DND-41 (cell line): ENCODE measurements around the gene FERD3L.

ENCODE experiments used
- ATAC-seq: fragments of 200-7000 bp; cut with Tn5 transposase; 3 replicates; pipeline ENCODE4 v1.9.1; 2021; ENCODE audit warnings: low read depth; ENCODE audit not compliant: insufficient read depth
- DNase-seq: peaks from one replicate; pipeline ENCODE4 v3.0.0-alpha.2; 2020
- H2AFZ ChIP-seq: 2 replicates; pipeline ENCODE4 v1.6.0; 2012; ENCODE audit warnings: low read depth, low read length
- H3K27ac ChIP-seq: 2 replicates; pipeline ENCODE4 v1.5.1; 2012; ENCODE audit warnings: low read length, inconsistent platforms
- H3K27me3 ChIP-seq: fragments of 200-600 bp; sonication (generic); 2 replicates; pipeline ENCODE4 v1.6.0; 2012; ENCODE audit warnings: low read length, mild to moderate bottlenecking, inconsistent platforms; ENCODE audit not compliant: insufficient read depth, poor library complexity
- H3K36me3 ChIP-seq: 2 replicates; pipeline ENCODE4 v1.5.1; 2012; ENCODE audit warnings: low read length, inconsistent platforms; ENCODE audit not compliant: insufficient read depth
- H3K4me1 ChIP-seq: 2 replicates; pipeline ENCODE4 v1.5.1; 2012; ENCODE audit warnings: mild to moderate bottlenecking, low read length; ENCODE audit not compliant: insufficient read depth
- H3K4me2 ChIP-seq: 2 replicates; pipeline ENCODE4 v1.6.0; 2012; ENCODE audit warnings: mild to moderate bottlenecking, moderate library complexity, low read length, inconsistent platforms; ENCODE audit not compliant: insufficient read depth
- H3K4me3 ChIP-seq, 2 experiments: fragments of 200-600 bp in 1 of 2; shearing (Covaris generic) in 1 of 2; 2 replicates each; pipeline ENCODE4 v1.5.1; 2012 to 2016; ENCODE audit warnings: inconsistent platforms in 2 of 2, low read length in 2 of 2, mild to moderate bottlenecking in 2 of 2, low read depth in 1 of 2, moderate library complexity in 1 of 2
- H3K79me2 ChIP-seq: 2 replicates; pipeline ENCODE4 v1.6.0; 2012; ENCODE audit warnings: low read length, inconsistent platforms; ENCODE audit not compliant: insufficient read depth
- H3K9ac ChIP-seq: 2 replicates; pipeline ENCODE4 v1.6.0; 2012; ENCODE audit warnings: low read depth, mild to moderate bottlenecking, inconsistent platforms, low read length, moderate library complexity
- H3K9me3 ChIP-seq: 2 replicates; pipeline ENCODE4 v1.5.1; 2012; ENCODE audit warnings: low read length, moderate library complexity, mild to moderate bottlenecking, inconsistent platforms; ENCODE audit not compliant: insufficient read depth, severe bottlenecking
- H4K20me1 ChIP-seq: 2 replicates; pipeline ENCODE4 v1.6.0; 2012; ENCODE audit warnings: low read length; ENCODE audit not compliant: insufficient read depth
- EZH2 ChIP-seq: IDR thresholded peaks from 3 replicates; pipeline ENCODE4 v1.6.1; 2012; ENCODE audit warnings: borderline replicate concordance, low read depth, mild to moderate bottlenecking, moderate library complexity, low read length, inconsistent platforms; ENCODE audit not compliant: severe bottlenecking
- TF ChIP-seq, protein P1 (sequence below): IDR thresholded peaks from 2 replicates; pipeline ENCODE4 v1.5.1; 2012; ENCODE audit warnings: borderline replicate concordance, low read length, moderate library complexity, mild to moderate bottlenecking; ENCODE audit not compliant: poor library complexity, severe bottlenecking; ENCODE audit errors: extremely low read depth

FERD3L gene

DNA sequence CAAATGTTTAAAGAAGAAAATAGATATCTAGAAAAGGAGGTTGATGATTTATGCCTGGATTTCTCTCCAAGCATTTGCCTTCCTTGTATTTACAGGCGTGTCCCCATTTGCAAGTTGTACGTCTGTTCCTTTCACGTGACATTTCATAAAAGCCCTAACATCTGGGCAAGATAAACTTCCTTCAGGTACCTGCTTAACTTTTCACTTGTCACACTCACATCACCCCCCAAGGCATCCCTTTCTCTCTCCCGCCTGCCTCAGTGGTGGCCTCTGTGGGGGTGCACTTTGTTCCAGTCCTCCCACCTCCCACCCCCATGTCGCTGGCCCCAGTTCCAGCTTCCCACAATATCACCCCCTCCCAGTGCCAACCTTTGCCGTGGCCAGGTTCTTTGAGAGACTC lies 34.4 kb downstream of the FERD3L start:
- no peak for DNase-seq
- Histone ChIP-seq H3K27ac (no peak overlapping the region), H3K4me3 (no peak overlapping the region), H3K4me2 (no peak overlapping the region), H3K4me1 (no peaks in the 10 kb centered on the region), H2AFZ (no peak overlapping the region), H3K79me2 (no peaks in the 10 kb centered on the region), H3K9me3 (peaks cover 4% of the 10 kb centered on the region), H3K9ac (no peak overlapping the region), H4K20me1 (no peaks in the 10 kb centered on the region), H3K36me3 (no peaks in the 10 kb centered on the region), H3K27me3 (no peaks in the 10 kb centered on the region)
- TF ChIP-seq, protein P1, sequence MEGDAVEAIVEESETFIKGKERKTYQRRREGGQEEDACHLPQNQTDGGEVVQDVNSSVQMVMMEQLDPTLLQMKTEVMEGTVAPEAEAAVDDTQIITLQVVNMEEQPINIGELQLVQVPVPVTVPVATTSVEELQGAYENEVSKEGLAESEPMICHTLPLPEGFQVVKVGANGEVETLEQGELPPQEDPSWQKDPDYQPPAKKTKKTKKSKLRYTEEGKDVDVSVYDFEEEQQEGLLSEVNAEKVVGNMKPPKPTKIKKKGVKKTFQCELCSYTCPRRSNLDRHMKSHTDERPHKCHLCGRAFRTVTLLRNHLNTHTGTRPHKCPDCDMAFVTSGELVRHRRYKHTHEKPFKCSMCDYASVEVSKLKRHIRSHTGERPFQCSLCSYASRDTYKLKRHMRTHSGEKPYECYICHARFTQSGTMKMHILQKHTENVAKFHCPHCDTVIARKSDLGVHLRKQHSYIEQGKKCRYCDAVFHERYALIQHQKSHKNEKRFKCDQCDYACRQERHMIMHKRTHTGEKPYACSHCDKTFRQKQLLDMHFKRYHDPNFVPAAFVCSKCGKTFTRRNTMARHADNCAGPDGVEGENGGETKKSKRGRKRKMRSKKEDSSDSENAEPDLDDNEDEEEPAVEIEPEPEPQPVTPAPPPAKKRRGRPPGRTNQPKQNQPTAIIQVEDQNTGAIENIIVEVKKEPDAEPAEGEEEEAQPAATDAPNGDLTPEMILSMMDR = no peak
- no peak for TF ChIP-seq EZH2
- ATAC-seq = no peak

DNA sequence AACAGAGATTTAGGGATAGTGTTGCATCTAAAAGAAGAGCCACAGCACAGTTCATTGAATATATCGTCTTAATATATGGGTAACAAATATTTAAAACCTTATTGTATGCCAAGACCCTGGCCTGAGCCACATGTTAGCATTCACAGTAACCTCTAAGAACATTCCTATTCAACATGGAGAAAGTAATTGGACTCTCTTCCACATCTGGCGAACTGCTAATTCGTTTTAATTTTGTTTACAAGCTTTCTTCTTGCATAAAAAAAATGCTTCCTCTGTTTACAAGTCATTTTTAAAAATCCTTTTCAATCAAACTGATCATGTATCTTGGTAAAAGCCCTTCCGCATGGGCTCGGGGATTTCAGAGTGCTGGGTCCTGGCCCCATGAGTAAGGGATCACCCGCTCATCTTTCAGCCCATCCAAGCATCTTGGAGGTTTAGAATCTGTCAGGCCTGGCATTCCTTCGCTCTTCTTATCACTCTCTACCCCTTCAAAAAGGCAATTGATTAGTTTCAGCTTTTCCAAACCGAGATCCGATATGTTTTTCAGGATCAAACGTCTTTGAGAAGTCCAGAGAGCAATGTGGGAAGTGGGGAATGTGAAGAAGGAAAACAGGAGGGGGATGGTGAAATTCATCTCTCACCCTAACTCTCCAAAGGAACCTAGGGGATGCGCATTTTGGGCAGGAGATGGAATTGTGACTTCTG lies 35.0 kb downstream of the FERD3L start:
- Histone ChIP-seq H3K9ac (no peak overlapping the region), H3K9me3 (peaks cover 4% of the 10 kb centered on the region), H3K4me2 (no peak overlapping the region), H3K27me3 (no peaks in the 10 kb centered on the region), H3K36me3 (no peaks in the 10 kb centered on the region), H4K20me1 (no peaks in the 10 kb centered on the region), H3K79me2 (no peaks in the 10 kb centered on the region), H3K4me3 (no peak overlapping the region), H3K27ac (no peak overlapping the region), H2AFZ (no peak overlapping the region), H3K4me1 (no peaks in the 10 kb centered on the region)
- DNase-seq = no peak
- ATAC-seq = no peak
- TF ChIP-seq, protein P1 = no peak
- no peak for TF ChIP-seq EZH2

DNA sequence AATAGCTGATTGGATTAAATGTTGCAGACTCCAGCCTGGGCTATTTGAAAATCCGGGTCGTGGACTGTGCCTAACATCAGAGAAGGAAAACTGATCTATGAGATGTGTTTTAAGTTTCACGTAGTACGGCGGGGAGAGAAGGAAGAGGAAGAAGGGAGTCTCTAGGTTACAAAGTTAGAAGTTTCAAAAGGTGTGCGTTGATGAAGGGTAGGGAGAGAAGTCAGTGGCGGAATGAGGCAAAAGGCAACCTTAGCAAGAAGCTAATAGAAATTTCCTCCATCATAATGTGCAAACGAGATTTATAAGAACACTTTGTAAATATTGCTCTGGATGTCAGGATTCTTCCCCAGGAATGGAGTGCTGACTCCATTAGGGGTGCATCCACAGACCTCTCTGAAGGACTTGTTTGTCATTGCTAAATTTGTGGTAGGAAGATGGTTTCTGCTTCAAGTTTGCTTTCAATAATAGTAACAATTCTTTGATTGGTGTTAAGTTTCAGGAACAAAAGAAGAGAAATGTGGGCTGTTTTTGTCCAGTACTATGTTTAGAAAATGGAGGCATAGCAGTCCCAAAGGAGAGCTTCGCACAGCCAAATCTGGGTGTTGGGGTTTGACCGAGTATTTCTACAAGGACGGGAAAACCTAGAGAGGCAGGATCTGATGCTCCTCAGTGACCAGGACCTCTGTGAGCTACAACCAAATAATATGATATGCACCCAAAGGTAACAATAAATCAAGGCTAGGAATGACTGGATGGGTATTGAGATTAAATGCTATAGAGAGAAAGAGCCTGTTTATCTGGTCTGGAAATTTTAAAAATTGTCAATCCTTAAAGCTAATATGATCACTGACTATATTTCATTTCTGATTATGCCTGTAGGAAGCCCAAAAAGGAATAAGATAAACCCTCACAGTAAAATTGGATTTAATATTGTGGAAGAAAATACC lies 35.9 kb downstream of the FERD3L start:
- TF ChIP-seq, protein P1 = no peak
- TF ChIP-seq EZH2 = no peak
- H3K4me3 ChIP-seq = no peak overlapping the region
- peaks cover 4% of the 10 kb centered on the region for H3K9me3 ChIP-seq
- no peak overlapping the region for H3K4me2 ChIP-seq
- ATAC-seq (no peak), DNase-seq (no peak)
- no peak overlapping the region for H2AFZ ChIP-seq
- no peaks in the 10 kb centered on the region for H3K36me3 ChIP-seq
- no peak overlapping the region for H3K9ac ChIP-seq
- H4K20me1 ChIP-seq = no peaks in the 10 kb centered on the region
- H3K4me1 ChIP-seq = no peaks in the 10 kb centered on the region
- H3K79me2 ChIP-seq = no peaks in the 10 kb centered on the region
- no peak overlapping the region for H3K27ac ChIP-seq
- H3K27me3 ChIP-seq = no peaks in the 10 kb centered on the region
